LoVo (cell line): ENCODE measurements around the gene IQGAP3.

Experiments used
- DNase-seq: peaks from one replicate; pipeline ENCODE4 v3.0.0-alpha.2; 2016; ENCODE audit warnings: low spot score

Gene IQGAP3

GRCh38 chr1:156509424-156510034, 62.8 kb downstream of the IQGAP3 start:
- DNase-seq = no peak

- DNase-seq = no peak
Measured at GRCh38 chr1:156508955-156509234, 63.5 kb downstream of the IQGAP3 start.

GRCh38 chr1:156508205-156508954, 64.0 kb downstream of the IQGAP3 start:
- no peak for DNase-seq

- no peak for DNase-seq
Measured at GRCh38 chr1:156506450-156506849, 65.9 kb downstream of the IQGAP3 start.

- no peak for DNase-seq
Measured at GRCh38 chr1:156505679-156506298, 66.6 kb downstream of the IQGAP3 start.

GRCh38 chr1:156504821-156505678, 67.3 kb downstream of the IQGAP3 start:
- DNase-seq = peak; percentile 88

- DNase-seq = no peak
Measured at GRCh38 chr1:156504438-156504813, 67.9 kb downstream of the IQGAP3 start.

DNA sequence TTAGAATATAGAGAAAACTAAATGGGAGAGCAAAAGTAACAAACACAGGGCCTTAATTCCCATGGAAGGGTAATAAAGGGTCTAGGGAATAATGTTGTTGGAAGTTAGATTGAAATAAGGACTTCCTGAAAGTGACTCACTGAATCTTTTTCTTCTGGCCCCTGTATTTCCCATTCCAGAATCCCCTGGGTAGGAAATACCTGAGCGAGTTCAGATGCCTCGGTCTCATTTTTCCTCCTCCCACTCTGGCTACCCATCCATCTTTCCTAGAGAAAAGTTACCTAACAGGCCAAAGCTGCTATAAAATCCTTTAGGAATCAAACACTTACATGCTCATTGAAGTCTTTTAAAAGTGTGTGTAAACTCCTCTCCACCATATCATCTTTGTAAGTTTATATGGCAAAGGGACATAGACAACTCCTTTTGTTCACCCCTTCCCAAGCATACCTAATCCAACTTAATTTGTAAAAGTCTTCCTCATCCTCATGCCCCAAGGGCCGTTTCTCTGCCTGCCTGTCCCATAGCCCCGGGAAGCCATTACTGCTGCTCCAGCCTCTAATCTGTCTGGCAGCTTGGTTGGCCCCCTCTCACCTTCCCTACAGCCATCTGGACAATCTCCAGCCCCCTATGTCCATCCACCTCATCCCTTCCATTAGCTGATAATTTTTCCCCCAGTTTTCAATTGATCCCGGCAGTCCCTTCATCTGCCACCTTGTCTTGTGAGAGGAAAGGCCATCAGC, 68.5 kb downstream of the IQGAP3 start:
- no peak for DNase-seq

GRCh38 chr1:156502894-156503697, 69.3 kb downstream of the IQGAP3 start:
- DNase-seq = peak; percentile 87

GRCh38 chr1:156502391-156502893, 69.9 kb downstream of the IQGAP3 start:
- no peak for DNase-seq

DNA sequence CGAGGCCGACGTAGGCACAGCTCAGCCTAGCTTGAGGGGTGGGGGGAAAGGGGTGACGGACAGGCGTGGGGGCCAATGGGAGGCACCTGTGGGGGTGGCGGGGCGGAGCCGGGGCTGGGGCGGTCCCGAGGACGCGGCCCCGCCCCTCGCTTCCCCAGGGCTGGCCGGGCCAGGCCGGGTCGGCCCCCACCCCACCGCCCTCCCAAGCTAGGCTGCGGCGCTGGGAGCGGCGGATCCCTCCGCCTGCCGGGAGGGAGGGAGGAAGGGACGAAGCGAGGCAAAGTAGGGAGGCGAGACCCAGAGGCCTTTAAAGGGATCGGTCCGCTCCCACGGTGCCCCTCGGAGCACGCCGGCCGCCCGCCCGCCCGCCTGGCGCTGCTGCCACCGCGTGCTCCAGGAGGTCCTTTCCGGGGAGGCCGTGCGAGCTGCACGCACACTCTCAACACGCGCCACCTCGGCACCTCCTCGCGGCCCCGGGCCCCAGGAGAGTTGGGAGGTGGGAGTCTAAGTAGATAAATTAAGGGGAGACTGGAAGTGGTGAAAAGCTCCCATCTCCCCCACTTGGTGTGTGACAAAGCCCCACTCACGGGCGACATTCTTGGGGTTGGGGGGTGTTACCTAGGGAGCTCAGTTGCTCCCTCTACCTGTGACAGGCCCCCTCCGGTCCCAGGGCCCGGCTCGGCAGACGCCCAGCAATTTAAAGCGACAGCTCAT, 71.4 kb downstream of the IQGAP3 start:
- DNase-seq = peak; percentile 94

DNA sequence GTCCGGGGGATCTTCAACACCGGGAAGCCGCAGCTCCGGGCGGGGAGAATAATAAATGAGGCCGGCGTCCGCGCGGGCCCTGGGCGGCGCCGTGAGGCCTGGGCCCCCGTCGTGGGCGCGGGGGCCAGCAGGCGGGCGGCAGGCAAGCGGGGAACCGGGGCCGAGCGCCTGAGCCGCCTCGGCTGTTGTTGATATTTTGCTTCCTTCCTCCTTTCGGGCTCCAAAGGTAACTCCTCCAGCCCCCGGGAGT, 71.9 kb downstream of the IQGAP3 start, which contains the start of gene MEF2D:
TSS of gene MEF2D (minus strand) at position 233 of the 250 bp plus-strand sequence. CDS start 17,483 bp downstream, outside the sequence.
- DNase-seq = no peak

GRCh38 chr1:156499842-156500542, 72.4 kb downstream of the IQGAP3 start:
- no peak for DNase-seq

DNA sequence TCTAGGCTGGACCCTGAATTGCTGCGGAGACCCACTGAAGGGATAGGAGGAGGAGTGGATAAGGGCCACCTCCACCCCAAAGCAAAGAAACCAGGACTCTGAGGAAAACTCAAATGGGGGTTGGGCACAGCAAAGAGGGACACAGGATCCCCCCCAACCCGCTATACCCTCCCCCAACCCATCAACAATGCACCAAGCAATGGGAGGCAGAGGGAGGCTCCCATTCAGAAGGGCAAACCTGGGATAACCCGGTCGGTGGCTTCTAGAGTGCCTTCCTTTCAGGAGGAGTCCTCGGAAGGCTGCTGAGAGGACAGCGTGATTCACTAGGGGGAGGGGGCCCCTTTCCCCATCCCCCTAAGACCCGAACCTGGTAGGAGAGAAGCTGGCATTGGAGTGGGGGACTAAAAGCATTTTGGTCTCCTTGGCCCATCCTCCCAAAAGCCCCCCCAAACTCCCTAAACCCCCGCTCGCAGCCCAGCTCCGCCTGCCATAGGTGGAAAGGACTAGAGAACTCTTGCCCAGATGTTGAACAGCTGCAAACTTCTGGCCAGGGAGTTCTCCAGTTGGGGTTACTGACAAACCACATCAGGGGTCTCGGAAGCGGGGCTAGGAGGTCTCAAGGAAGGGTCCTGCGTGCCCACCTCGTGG, 73.0 kb downstream of the IQGAP3 start:
- DNase-seq = no peak

GRCh38 chr1:156498432-156499193, 73.8 kb downstream of the IQGAP3 start:
- no peak for DNase-seq

- no peak for DNase-seq
Measured at GRCh38 chr1:156497743-156498431, 74.5 kb downstream of the IQGAP3 start.

GRCh38 chr1:156497078-156497742, 75.2 kb downstream of the IQGAP3 start:
- DNase-seq = no peak
